ENCODE results near the gene IGFN1.

The IGFN1 gene

DNA sequence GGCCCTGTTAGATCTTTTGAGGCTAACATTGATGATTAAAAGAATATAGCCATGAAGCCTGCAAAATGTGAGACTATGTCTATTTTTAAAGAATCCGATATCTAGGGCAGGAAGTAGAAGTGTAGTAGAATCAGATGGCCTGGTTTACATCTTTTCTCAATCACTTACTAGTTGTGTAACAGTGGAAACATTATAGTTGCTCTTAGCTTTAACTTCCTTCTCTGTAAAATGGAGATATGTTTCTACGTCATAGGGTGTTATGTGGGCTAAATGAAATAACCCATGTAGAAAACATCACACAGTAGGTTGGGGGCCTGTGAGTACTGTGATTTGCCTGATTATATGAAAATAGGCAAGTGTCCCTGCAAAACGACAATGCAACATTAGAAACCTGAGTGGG is 4.4 kb upstream of the IGFN1 start:
- no peak for DNase-seq

DNA sequence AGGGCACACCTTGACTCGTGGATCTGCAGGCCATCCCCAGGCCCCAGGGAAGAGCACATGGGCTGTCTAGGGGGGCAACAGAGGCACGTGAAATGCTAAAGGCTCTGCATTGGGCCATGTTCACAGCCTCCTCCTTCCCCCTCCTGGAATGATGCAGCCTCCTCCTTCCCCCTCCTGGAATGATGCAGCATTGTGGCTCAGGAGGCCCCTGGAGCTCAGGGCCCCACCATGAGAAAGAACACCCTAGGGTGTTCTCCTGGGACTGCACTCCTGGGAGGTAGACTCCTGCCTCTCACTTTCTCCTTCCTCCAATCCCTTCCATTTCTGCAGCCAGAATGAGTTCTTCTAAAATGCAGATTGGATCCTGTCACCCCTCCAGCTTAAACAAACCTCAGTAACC is 1.5 kb upstream of the IGFN1 start:
- no peak for DNase-seq

DNA sequence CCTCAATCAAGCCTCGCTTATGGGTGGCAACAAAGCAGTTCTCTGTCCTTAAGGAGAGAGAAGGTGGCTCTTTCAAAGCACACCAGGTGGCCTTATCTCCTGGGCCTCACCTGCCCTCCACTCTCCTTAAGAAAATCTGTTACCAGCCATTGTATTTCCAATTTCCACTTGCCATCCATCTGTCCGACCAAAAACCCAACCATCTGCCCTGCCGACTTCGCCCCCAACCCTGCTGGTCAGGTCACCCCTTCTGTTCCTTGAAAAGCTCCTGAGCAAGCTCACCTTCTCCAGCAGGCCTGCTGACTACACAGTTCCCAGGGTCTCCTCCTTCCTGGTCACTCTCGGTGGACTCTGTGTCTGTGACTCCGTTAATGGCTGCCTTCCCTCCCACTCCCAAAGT is 619 bp upstream of the IGFN1 start:
- DNase-seq = no peak

DNA sequence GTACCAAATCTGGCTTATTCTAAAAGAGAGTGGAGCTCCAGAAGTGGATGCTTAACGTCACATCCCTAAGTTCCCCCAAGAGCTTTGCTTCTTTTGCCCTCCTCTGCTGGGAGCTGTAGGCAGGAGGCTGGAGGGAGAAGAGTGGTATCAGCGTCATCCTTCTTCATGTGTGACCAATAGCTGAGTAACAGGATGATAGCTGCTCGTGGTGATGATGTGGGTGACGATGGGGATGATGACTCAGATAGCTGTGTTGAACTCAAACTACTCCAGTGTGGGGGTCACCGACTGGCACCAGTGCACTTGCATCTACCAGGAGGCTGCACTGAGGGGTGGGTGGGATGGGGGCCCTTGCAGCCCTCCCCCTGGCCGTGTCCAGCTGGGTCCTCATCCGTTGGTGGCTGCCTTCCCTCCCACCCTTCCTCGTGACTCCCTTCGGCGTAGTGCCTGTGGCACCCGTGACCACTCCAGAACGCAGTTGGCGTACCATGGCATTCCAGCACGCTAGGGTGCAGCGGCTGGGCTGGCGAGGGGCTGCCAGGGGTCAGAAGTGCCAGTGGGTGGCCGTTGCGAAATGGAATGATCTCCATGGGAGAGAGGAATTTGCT is 1.1 kb downstream of the IGFN1 start:
- peak; percentile 42 to 57 for DNase-seq

DNA sequence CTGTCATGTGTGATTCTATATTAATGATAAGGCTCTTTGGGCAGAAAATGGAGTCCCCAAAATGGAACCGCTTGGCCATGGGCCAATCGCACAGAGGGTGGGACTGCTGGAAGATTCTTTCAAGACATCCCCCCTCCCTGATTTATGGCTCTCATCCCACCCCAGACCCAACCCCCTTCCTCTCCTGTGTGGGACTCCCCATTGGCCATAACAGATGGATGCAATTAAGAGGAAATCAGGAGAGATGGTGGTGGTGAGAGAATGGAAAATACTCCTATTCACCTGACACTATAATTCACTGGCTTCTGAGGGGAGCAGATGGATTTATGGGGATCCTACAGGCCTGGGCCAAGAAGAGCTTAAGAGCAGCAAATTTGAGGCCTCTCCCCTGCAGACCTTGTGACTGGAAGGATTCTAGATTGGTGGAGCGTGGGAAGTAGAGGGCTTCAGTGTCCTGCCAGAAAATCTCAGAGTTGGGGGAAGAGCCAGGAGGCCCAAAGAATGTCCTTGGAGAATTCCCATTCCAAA is 1.7 kb downstream of the IGFN1 start:
- DNase-seq = no peak

DNA sequence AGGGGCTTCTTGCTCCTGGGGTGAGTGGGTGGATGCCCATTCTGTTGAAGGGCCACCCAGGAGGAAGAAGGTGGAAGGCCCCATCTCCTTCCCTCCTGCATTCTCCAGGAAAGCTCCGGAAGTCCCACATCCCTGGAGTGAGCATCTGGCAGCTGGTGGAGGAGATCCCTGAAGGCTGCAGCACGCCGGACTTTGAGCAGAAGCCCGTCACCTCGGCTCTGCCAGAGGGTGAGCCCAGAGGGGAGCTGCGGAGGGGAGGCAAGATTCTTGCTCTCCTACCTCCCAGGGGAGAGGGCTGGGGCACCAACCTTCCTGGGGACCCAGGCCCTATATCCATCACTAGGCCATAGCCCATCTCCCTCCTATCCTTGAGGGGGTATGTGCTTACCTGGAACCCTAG is 3.4 kb downstream of the IGFN1 start:
- no peak for DNase-seq

DNA sequence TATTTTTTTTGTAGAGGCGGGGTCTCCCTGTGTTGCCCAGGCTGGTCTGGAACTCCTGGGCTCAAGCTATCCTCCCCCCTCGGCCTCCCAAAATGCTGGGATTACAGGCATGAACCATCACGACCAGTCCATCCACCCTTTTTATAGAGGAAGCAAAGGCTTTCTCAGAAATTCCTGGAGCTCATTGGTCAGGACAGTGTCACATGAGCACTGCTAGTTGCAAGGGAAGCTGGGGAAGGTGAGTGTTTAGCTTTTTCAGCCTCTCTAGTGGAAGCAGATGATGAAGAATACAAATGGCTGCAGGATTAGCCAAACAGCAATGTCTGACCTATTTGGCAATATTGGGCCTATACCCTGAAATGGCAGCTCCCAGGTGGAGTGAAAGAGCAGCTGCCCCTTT is 8.0 kb downstream of the IGFN1 start:
- no peak for DNase-seq

DNA sequence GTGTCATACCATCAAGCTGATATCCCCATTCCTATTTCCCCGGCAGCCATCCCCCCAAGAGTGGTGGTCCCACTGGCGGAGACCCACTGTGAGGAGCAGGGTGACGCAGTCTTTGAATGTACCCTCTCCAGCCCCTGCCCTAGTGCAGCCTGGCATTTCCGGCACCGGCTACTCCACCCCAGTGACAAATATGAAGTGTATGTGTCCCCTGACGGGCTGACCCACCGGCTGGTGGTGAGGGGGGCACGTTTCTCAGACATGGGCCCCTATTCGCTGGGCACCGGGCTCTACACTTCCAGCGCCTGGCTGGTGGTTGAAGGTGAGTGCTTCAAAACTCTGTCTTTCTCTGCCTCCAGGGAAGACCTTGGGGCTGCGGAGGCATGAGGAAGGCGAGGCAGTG is 14.4 kb downstream of the IGFN1 start:
- no peak for DNase-seq

DNA sequence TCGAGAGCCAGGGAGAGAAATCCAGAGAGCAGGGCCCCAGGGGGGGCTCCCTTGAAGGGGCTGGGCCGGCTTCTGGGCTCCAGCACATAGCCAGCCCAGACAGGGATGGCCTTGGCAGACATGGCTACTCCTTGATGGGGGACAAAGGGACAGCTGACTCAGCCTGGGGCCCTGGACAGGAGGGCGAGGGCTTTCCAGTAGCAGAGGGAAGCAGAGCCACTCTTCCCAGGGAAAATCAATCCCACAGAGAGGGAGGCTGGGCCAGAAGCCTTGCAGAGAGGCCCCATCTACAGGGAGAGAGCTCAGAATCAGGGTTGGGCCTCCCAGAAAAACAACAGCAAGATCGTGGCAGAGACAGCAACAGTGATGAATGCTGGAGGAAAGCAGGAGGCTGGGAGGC is 15.6 kb downstream of the IGFN1 start:
- no peak for DNase-seq

DNA sequence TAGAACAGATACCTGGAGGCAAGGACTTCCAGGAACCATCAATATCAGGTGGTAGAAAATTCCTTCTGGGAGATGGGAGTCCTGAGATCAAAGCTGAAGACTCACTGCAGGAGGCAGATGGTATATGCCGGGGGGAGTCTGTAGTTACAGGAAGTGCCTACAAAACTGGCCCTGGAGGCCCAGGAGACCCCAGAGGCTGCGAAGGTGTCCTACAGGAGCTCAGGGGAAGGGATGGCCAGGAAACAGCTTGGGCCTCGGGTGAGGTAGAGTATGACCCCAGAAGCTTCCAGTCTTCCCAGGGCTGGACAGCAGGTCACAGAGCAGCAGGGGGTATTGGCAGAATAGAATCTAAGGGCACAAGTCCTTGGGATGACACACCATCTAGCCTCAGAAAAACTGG is 16.4 kb downstream of the IGFN1 start:
- no peak for DNase-seq

DNA sequence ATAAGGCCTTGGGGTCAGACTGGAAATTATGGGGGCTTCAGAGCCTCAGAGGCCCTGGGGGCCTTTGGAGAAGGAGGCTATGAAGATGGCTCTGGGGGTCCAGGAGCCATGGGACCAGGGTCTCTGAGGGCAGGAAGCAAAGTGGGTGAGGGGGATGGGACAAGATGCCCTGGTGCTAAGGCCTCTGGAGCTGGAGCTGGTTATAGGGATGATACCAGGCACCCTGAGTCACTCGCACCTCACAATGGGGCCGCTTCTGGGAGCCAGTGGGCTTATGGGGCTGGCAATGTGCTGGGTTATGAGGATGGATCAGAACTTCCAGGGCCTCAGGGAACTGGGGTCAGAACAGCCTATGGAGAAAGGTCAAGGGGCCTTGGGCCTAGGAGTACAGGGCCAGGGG is 17.6 kb downstream of the IGFN1 start:
- DNase-seq = no peak

DNA sequence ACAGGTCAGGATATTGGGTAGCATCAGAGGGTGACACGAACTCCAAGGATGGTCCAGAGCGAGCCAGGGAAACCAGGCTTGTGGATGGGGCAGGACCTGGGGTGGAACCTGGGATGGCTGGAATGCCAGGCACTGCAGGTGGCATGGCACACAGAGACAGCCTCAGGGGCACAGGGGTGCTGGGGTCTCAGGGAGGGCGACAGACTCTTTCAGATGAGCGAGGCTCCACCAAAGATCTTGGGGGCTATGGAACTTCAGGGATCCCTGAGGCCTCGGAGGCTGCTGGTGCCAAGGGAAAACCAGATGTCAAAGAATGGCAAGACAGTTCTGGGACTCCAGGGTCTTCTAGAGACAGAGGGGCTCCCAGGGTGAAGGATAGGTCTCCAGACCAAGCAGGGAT is 21.4 kb downstream of the IGFN1 start:
- no peak for DNase-seq

DNA sequence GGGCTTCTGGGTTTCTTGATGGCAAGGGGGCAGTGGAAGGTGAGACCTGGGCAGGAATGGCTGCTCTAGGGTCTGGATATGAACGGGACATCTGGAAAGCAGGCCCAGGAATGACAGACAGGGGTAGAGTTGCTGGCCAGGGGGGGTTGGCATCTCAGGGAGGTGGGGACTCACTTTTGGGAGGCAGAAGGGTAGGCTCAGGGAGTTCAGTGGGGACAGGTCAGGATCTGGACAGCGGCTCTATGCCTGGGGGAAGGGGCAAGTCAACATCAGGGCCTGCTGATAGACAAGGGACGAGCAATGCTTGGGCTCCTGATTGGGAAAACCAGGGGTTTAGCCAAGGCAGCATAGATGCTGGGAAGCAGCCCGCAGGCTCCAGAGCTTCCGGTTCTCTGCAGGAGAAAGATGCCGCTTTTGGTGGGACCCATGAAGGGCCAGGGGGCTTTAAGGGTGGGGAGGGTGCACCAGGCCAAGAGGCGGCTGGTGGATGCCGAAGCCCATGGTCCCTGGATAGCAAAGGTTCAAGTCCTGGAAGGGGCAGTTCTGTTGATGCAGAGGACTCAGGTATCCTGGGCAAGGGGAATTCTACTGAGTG is 21.9 kb downstream of the IGFN1 start:
- no peak for DNase-seq

DNA sequence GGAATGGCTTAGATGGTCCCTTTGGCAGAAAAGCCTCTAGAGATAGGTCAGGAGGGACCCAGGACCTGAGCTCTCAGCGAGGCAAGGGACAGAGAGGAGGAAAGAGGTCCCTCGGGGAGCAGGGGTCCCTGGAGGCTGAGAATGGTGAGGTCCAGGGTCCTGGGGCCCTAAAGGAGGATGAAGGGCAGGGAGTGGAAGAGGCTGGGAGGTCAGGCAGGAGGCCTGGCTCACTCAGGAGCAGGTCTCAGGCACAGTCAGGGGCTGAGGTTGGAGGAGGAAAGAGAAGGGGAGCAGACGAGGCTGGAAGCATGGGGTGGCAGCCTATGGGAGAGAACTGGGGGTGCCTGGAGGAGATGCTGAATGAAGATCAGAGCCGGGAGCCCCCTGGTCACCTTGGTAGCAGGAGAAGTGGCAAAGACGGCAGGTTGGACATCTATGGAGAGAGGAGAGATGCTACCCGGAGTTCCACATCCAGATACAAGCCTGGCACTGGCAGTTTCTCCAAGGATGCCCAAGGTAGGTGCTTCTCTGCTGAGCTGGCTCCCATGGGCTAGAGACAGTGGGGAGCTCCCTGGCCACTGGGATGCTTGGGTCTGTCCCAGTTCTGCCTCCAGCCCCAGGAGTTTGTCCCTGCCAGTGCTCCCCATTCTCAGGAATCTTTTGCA is 22.6 kb downstream of the IGFN1 start:
- no peak for DNase-seq

DNA sequence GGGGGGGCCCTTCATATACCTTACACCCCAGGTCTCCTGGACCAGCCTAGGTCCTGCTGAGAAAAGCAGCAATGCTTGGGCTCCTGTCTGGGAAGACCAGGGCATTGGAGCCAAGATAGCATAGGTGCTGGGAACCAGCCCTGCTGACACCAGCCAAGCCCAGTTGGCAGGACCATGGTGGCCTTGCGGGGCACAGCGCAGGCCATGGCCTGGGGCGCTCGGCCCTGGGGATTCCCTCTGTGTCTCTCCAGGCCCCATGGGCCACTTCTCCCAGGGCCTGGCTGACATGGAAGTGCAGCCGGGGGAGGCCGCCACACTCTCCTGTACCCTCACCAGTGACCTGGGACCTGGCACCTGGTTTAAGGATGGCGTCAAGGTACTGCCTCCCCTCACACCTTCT is 23.3 kb downstream of the IGFN1 start:
- DNase-seq = no peak

DNA sequence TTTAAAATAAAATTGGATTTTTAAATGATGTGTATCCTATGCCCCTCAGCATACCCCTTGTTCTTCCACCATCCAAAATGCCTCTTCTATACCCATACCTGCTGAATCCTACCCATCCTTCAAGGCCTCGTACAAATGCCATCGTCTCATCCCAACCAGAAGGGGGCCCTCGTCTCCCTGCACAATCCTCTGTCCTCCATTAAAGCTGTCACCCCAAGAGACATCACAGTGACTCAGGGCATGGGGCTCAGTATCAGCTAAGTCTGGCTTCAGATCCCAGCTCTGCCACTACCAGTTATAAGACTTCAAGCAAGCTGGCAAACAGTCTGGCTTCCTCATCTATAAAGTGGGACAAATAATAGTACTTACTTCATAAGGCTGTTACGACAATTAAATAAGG is 23.8 kb downstream of the IGFN1 start:
- DNase-seq = no peak

DNA sequence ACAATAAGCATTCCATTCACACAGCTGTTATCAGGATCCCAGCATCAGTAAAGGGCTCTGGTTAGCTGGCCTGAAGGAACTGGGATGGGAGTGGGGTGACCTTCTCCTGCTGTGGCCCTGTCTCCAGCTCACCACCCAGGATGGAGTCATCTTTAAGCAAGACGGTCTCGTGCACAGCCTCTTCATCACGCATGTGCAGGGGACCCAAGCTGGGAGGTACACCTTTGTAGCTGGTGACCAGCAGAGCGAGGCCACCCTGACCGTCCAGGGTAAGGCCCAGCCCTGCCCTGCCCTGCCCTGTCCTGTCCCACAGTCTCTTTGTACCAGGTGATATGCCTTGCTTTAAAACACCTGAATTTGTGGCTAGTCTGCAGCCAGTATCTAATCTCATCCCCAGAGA is 24.3 kb downstream of the IGFN1 start:
- no peak for DNase-seq

DNA sequence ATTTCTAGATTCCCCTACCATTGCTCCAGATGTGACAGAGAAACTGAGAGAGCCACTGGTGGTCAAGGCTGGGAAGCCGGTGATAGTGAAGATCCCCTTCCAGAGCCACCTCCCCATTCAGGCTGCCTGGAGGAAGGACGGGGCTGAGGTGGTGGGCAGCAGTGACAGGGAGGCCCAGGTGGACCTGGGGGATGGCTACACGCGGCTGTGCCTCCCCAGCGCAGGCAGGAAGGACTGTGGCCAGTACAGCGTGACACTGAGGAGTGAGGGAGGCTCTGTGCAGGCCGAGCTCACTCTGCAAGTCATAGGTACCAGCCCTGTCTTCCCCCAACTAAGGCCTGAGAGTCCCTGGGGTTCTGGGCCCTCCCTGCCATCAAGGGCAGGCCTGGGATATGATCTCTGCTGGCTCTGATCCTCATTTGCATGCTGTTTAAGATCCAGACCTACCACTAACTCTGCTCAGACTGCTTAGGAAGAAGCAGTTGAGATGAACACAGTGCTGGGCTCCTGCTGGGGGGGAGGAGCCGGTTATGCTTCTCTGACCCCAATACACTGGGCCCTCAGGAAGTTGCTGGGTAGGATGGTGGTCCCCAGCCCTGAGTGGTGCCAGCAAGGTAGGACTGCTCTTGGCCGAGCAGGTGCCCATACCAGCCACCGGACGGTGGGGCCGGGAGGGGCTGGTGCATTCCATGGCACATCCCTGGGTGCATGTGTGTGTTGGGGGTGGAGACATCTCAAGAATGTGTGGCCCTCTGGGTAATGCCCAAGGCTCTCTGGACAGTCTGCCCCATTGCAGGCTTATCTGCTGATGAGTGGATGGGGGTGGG is 25.1 kb downstream of the IGFN1 start:
- no peak for DNase-seq

DNA sequence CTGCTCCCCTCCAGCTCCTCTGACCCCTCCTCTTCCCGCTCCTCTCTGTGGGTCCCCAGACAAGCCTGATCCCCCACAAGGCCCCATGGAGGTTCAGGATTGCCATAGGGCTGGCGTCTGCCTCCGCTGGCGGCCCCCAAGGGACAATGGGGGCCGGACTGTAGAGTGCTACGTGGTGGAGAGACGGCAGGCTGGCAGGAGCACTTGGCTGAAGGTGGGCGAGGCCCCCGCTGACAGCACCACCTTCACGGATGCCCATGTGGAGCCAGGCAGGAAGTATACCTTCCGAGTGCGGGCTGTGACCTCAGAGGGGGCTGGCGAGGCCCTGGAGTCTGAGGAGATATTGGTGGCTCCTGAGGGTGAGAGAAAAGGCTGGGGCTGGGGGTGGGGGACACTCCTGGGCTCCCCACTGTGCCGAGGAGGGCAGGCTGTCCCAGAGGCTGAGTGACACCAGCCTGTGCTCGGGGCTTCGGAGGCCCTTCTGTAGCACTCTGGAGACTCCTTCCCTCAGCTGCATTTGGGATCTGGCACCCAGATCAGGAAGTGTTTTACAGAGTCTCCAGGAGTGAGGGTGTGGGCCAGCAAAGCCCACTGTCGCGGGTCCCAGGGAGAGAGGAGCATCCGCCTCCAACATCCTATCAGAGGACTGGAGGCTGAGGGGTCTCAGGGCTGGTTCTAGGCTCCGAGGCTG is 25.9 kb downstream of the IGFN1 start:
- DNase-seq = no peak

DNA sequence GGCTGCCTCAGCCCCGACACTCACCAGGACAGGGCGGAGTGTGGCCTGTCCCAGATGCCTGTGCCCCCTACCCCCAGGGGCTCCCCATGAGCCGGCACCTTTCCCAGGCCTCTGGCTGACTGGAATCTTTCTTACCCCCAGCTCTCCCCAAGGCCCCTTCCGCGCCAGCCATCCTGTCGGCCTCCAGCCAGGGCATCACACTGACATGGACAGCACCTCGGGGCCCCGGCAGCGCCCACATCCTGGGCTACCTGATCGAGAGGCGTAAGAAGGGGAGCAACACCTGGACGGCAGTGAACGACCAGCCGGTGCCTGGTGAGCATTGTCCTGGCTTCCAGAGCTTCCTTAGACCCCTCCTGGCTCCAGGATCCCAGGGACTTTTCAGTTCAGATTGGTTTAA is 26.5 kb downstream of the IGFN1 start:
- no peak for DNase-seq

DNA sequence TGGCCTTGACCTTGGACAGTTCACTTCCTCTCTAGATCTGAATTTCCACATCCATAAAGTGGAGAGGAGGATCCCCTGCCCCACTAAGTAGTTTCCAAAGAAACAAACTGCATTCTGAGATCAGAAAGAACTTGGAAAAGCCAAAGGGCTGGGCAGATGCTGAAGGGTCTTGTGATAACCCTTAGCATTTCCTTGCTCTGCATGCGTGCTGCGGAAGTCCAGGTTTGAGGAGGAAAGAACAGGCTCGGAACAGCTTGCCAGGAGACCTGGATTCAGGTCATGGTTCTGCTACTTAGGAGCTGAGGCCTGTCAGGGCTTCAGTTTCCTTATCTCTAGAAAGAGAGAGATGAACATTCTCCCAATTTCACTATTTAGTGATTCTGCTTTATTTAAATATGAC is 27.2 kb downstream of the IGFN1 start:
- no peak for DNase-seq

DNA sequence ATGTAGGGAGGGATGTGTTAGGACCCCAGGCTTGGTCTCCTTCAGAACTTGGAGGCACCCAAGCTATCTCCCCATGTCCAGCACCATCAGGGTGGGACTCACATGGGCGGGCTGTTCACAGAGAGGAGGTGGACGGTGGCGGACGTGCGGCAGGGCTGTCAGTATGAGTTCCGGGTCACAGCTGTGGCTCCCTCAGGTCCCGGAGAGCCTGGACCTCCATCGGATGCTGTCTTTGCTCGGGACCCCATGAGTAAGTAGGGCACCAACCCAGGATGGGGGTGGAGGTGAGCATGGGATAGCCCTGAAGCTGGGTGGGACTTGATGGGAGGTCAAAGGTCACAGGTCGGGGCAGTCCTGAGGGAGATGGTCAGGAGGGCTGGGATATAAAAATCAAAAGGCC is 27.8 kb downstream of the IGFN1 start:
- DNase-seq = no peak
